HepG2 (cell line): ENCODE measurements around the gene PLBD1. TPM values are rescaled to one million over a fixed set of nuclear protein-coding genes. Genes with fewer than 3 reads are reported as not detected.

Experiments
- ATAC-seq: fragments of 200-7000 bp; cut with Tn5 transposase; 3 replicates; pipeline ENCODE4 v1.9.1; 2020; ENCODE audit warnings: mild to moderate bottlenecking, moderate library complexity
- BruUV-seq: library from RNA; stranded (reverse); fragments of 400-500 nt; replicated peaks from 2 replicates; lab custom pipeline; 2021; lab: Mats Ljungman, UMichigan
- CTCF ChIA-PET: fragments of 300-600 bp; formaldehyde crosslinking; extraction: SDS; loops from one replicate; lab custom pipeline; 2021; ENCODE audit warnings: low total read pairs, inconsistent platforms, low intra/inter-chr PET ratio; lab: Yijun Ruan, JAX
- POLR2A ChIA-PET: fragments of 350-600 bp; sonication (Branson Sonifier 250); formaldehyde crosslinking; loops from one replicate; lab custom pipeline; 2020; ENCODE audit warnings: antibody characterized with exemption, inconsistent platforms; lab: Yijun Ruan, JAX
- DNase-seq: peaks from one replicate; pipeline ENCODE4 v3.0.0-alpha.2; 2015; ENCODE audit warnings: low spot score
- FAIRE-seq: peaks from 3 replicates; lab custom pipeline; 2011; peaks lifted over from hg19 to GRCh38; lab: Jason Lieb, UNC
- H2AFZ ChIP-seq: one replicate; pipeline ENCODE4 v1.6.1; 2011; ENCODE audit warnings: low read length, inconsistent platforms
- H3K27ac ChIP-seq: fragments of 300-600 bp; 3 replicates; pipeline ENCODE4 v1.8.0; 2011; ENCODE audit warnings: mixed run types, mild to moderate bottlenecking, mixed read lengths, low read length, inconsistent platforms; ENCODE audit not compliant: insufficient read depth; ENCODE audit errors: extremely low read length
- H3K27me3 ChIP-seq, 2 experiments: fragments of 200-600 bp in 1 of 2; 2 replicates in 1 of 2; 3 replicates in 1 of 2; pipeline versions ENCODE4 v1.6.0 to v1.8.0; 2011; ENCODE audit warnings: low read length in 2 of 2, mild to moderate bottlenecking in 2 of 2, moderate library complexity in 2 of 2, inconsistent platforms in 1 of 2; ENCODE audit not compliant: insufficient read depth in 2 of 2, control insufficient read depth in 1 of 2
- H3K36me3 ChIP-seq, 2 experiments: fragments of 200-600 bp in 1 of 2; replicated peaks in 1 of 2; 2 replicates in 1 of 2; 3 replicates in 1 of 2; pipeline versions ENCODE4 v1.5.1 to v1.8.0; 2011; ENCODE audit warnings: low read length in 2 of 2, inconsistent platforms in 1 of 2; ENCODE audit not compliant: insufficient read depth in 2 of 2, control insufficient read depth in 1 of 2
- H3K4me1 ChIP-seq: 2 replicates; pipeline ENCODE4 v1.5.1; 2012; ENCODE audit warnings: low read length, inconsistent platforms; ENCODE audit not compliant: insufficient read depth
- H3K4me2 ChIP-seq: 2 replicates; pipeline ENCODE4 v1.6.0; 2011; ENCODE audit warnings: low read depth, low read length, inconsistent platforms
- H3K4me3 ChIP-seq, 3 experiments: fragments of 200-600 bp in 1 of 3; sonication (generic), shearing (Covaris generic) in 1 of 3; replicated peaks in 1 of 3; 2 replicates each; pipeline ENCODE4 v1.5.1; 2011 to 2016; ENCODE audit warnings: low read length in 3 of 3, inconsistent platforms in 2 of 3, low read depth in 2 of 3, mild to moderate bottlenecking in 2 of 3, control low read depth in 1 of 3, mixed read lengths in 1 of 3; ENCODE audit not compliant: insufficient read depth in 1 of 3
- H3K79me2 ChIP-seq: one replicate; pipeline ENCODE4 v1.6.1; 2011; ENCODE audit warnings: low read length, inconsistent platforms; ENCODE audit not compliant: insufficient read depth
- H3K9ac ChIP-seq: 2 replicates; pipeline ENCODE4 v1.6.0; 2011; ENCODE audit warnings: mild to moderate bottlenecking, low read depth, low read length, inconsistent platforms; ENCODE audit not compliant: insufficient read depth
- H3K9me3 ChIP-seq: 2 replicates; pipeline ENCODE4 v1.5.1; 2012; ENCODE audit warnings: mild to moderate bottlenecking, low read length
- H4K20me1 ChIP-seq: 2 replicates; pipeline ENCODE4 v1.6.0; 2011; ENCODE audit warnings: inconsistent platforms, mild to moderate bottlenecking, low read length, moderate library complexity; ENCODE audit not compliant: insufficient read depth
- KLF16 ChIP-seq, 2 experiments: sonication (generic) in 1 of 2; formaldehyde crosslinking in 1 of 2; IDR thresholded peaks; 2 replicates each; pipeline versions ENCODE4 v1.6.1 to v1.8.0; 2016 to 2023; ENCODE audit warnings: missing genetic modification reagents in 2 of 2, missing compliant biosample characterization in 1 of 2
- TP53 ChIP-seq: sonication (generic); formaldehyde crosslinking; conservative IDR thresholded peaks from 2 replicates; pipeline ENCODE4 v1.4.0; 2020; ENCODE audit warnings: missing genetic modification reagents
- ZBTB42 ChIP-seq: sonication (generic); formaldehyde crosslinking; IDR thresholded peaks from 2 replicates; pipeline ENCODE4 v1.5.0; 2020; ENCODE audit warnings: mild to moderate bottlenecking, missing genetic modification reagents
- ZNF549 ChIP-seq: sonication (generic); formaldehyde crosslinking; IDR thresholded peaks from 2 replicates; pipeline ENCODE4 v1.5.0; 2020; ENCODE audit warnings: missing genetic modification reagents
- WGBS: methylation state at CpG from one replicate; pipeline ENCODE4 v1.1.6; 2017; ENCODE audit warnings: low lambda C conversion rate; 5-methylcytosine and 5-hydroxymethylcytosine counted together
- in situ Hi-C: cut with HindIII; loops from 2 replicates; pipeline ENCODE4 v1.10.0; 2017; ENCODE audit warnings: low pct_unique_long_range_greater_than_20kb; ENCODE audit not compliant: extremely low pct_ligation_motif_present
- intact Hi-C: fragments of 100-400 bp; cut with micrococcal nuclease; formaldehyde crosslinking; loops from one replicate; pipeline ENCODE4 v1.10.0; 2022; ENCODE audit not compliant: unreplicated experiment
- polyA plus RNA-seq, 8 experiments: library from polyadenylated mRNA; depleted of rRNA in 3 of 8; stranded (reverse) in 7 of 8; unstranded in 1 of 8; fragments of >200 nt; fragmentation: Illumina TruSeq in 4 of 8; extraction: Trizol in 4 of 8; gene quantifications; 2 replicates each; pipeline versions ENCODE4 v1.2.1 to v1.2.3, GENCODE V29; 2011 to 2016; ENCODE audit warnings: low read depth in 4 of 8, missing spikeins in 1 of 8, mixed read lengths in 1 of 8; ENCODE audit not compliant: insufficient read depth in 1 of 8
- total RNA-seq, 5 experiments: library from RNA; depleted of rRNA; stranded (reverse); fragments of >200 nt; fragmentation: Illumina TruSeq; extraction: Trizol; gene quantifications; 2 replicates each; pipeline ENCODE4 v1.2.3, GENCODE V29; 2016; ENCODE audit warnings: low read depth in 1 of 5
- TF ChIP-seq, protein P1 (sequence below): sonication (generic); formaldehyde crosslinking; IDR thresholded peaks from 2 replicates; pipeline ENCODE4 v1.9.0; 2022; ENCODE audit warnings: missing genetic modification reagents, mild to moderate bottlenecking, borderline replicate concordance

The PLBD1 gene
- total and polyA plus RNA-seq, 2 of the 13 experiments (the other 11 are each of a cell fraction or from before 2014, with no cell fraction given): not detected

- no peak for TF ChIP-seq TP53 (CRISPR knock-in tag)
Observed at GRCh38 chr12:14495326-14495725, 72.4 kb downstream of the PLBD1 start (continued).

GRCh38 chr12:14482886-14483285 is 84.8 kb downstream of the PLBD1 start:
- POLR2A ChIA-PET: no interaction called here
- Histone ChIP-seq H3K4me1 (no peaks in the 10 kb centered on the region), H3K27me3 (no peaks in the 10 kb centered on the region), H3K36me3 (peaks cover 1 to 8% of the 10 kb centered on the region in 2 experiments; a peak in 3 of 5 replicates), H2AFZ (no peak overlapping the region), H3K27ac (no peak overlapping the region), H3K9ac (no peak overlapping the region), H4K20me1 (no peaks in the 10 kb centered on the region), H3K4me2 (no peak overlapping the region), H3K4me3 (no peak overlapping the region), H3K9me3 (peaks cover 4% of the 10 kb centered on the region; the same call in 1 of the 2 replicates)
- ATAC-seq (no peak), FAIRE-seq (no peak), DNase-seq (no peak)
- BruUV-seq: no TSS peak
- in situ Hi-C loops (no loop called here), intact Hi-C loops (no loop called here)
- CTCF ChIA-PET: no interaction called here
- WGBS: 61% methylated on average over 2 of the region's 2 CpGs
- no peak for TF ChIP-seq ZBTB42 (CRISPR knock-in tag)
- TF ChIP-seq, protein P1, sequence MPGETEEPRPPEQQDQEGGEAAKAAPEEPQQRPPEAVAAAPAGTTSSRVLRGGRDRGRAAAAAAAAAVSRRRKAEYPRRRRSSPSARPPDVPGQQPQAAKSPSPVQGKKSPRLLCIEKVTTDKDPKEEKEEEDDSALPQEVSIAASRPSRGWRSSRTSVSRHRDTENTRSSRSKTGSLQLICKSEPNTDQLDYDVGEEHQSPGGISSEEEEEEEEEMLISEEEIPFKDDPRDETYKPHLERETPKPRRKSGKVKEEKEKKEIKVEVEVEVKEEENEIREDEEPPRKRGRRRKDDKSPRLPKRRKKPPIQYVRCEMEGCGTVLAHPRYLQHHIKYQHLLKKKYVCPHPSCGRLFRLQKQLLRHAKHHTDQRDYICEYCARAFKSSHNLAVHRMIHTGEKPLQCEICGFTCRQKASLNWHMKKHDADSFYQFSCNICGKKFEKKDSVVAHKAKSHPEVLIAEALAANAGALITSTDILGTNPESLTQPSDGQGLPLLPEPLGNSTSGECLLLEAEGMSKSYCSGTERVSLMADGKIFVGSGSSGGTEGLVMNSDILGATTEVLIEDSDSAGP (CRISPR knock-in tag): no peak
- TF ChIP-seq, all 625 proteins: peak for 0
- H3K79me2 ChIP-seq: no peaks in the 10 kb centered on the region

DNA sequence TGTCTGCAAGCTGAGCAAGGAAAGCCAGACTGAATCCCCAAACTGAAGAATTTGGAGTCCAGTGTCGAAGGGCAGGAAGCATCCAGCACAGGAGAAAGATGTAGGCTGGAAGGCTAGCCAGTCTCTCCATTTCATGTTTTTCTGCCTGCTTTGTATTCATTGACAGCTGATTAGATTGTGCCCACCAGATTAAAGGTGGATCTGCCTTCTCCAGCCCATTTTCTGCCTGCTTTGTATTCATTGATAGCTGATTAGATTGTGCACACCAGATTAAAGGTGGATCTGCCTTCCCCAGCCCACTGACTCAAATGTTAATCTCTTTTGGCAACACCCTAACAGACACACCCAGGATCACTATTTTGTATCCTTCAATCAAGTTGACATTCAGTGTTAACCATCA is 85.3 kb downstream of the PLBD1 start:
- Histone ChIP-seq H3K9ac (no peak overlapping the region), H3K36me3 (peaks cover 1 to 8% of the 10 kb centered on the region in 2 experiments; a peak in 3 of 5 replicates), H3K9me3 (peaks cover 2% of the 10 kb centered on the region; the same call in 1 of the 2 replicates), H3K27ac (no peak overlapping the region), H2AFZ (no peak overlapping the region), H3K4me2 (no peak overlapping the region), H3K27me3 (no peaks in the 10 kb centered on the region), H3K79me2 (no peaks in the 10 kb centered on the region), H4K20me1 (no peaks in the 10 kb centered on the region), H3K4me3 (no peak overlapping the region), H3K4me1 (no peaks in the 10 kb centered on the region)
- ATAC-seq (no peak), DNase-seq (no peak), FAIRE-seq (no peak)
- POLR2A ChIA-PET: no interaction called here
- intact Hi-C loops: no loop called here
- CTCF ChIA-PET: no interaction called here
- TF ChIP-seq KLF16 (CRISPR knock-in tag; IDR thresholded peaks at IDR 0.05) (no peak), ZNF549 (no peak)
- in situ Hi-C loops: no loop called here
- WGBS: 75% methylated on average over 1 of the region's 1 CpG
- BruUV-seq: no TSS peak
